ENCODE data around the gene TEX264.

- TF ChIP-seq SIN3A (IDR thresholded peaks at IDR 0.05; ENCODE audit: borderline replicate concordance, insufficient read depth, low read length) (no peak), TAF1 (IDR thresholded peaks at IDR 0.05; ENCODE audit: borderline replicate concordance, insufficient read depth, low read length) (no peak)
Observed at GRCh38 chr3:51673181-51673801, 2.2 kb downstream of the TEX264 start.
